Colonic mucosa (tissue), 4 donors: ENCODE measurements around the gene RTN3. TPM values are rescaled to one million over a fixed set of nuclear protein-coding genes. Genes with fewer than 3 reads are reported as not detected.

Experiments
- DNase-seq: peaks from one replicate; pipeline ENCODE4 v3.0.0-alpha.2; 2020
- H3K27ac ChIP-seq: fragments of 200-600 bp; one replicate; pipeline ENCODE4 v1.8.0; 2021
- H3K27me3 ChIP-seq: fragments of 200-600 bp; one replicate; pipeline ENCODE4 v1.8.0; 2021
- H3K36me3 ChIP-seq: fragments of 200-600 bp; one replicate; pipeline ENCODE4 v1.8.0; 2021
- H3K4me1 ChIP-seq: fragments of 200-600 bp; one replicate; pipeline ENCODE4 v1.8.0; 2021; ENCODE audit warnings: mild to moderate bottlenecking
- H3K4me3 ChIP-seq: fragments of 200-600 bp; one replicate; pipeline ENCODE4 v1.8.0; 2021
- H3K9ac ChIP-seq, 2 donors: one replicate each; pipeline ENCODE4 v1.7.0; 2013; ENCODE audit warnings: control low read depth in 2 of 2, low read depth in 2 of 2, low read length in 2 of 2
- H3K9me3 ChIP-seq: fragments of 200-600 bp; one replicate; pipeline ENCODE4 v1.8.0; 2021
- CTCF ChIP-seq: fragments of 200-600 bp; IDR thresholded peaks from one replicate; pipeline ENCODE4 v1.8.0; 2022; ENCODE audit warnings: antibody characterized with exemption, mild to moderate bottlenecking
- intact Hi-C: fragments of 100-400 bp; cut with DNase I; formaldehyde crosslinking; loops from one replicate; pipeline ENCODE4 v1.14.1; 2022
- total RNA-seq, 2 donors: library from RNA; stranded (reverse); fragmentation: NEBNext Ultra II Directional in 1 of 2; extraction: Animal tissue kit (Norgen Biotek cat#: 25700) in 1 of 2; gene quantifications; one replicate each; pipeline ENCODE4 v1.2.1, GENCODE V29; 2021
- donor health status: healthy.
- donor health status: DM: no; HTN: no; CAD: no.
- donor health status: DM: no; HTN: no; CAD: no.

Gene RTN3
- total RNA-seq, 2 donors from 2014 or later: 110 to 128 TPM

GRCh38 chr11:63782749-63783148, 101.4 kb downstream of the RTN3 start:
- Histone ChIP-seq H3K27ac (no peak overlapping the region), H3K4me1 (no peaks in the 10 kb centered on the region), H3K36me3 (no peaks in the 10 kb centered on the region), H3K9ac (no peak overlapping the region), H3K27me3 (no peaks in the 10 kb centered on the region), H3K9me3 (no peaks in the 10 kb centered on the region), H3K4me3 (no peak overlapping the region)
- intact Hi-C loops: no loop called here
- DNase-seq: no peak
- TF ChIP-seq CTCF: no peak

- H3K9ac ChIP-seq: no peak overlapping the region
- no peaks in the 10 kb centered on the region for H3K4me1 ChIP-seq
- intact Hi-C loops: no loop called here
- no peak for TF ChIP-seq CTCF
- no peaks in the 10 kb centered on the region for H3K36me3 ChIP-seq
- H3K4me3 ChIP-seq: no peak overlapping the region
- no peaks in the 10 kb centered on the region for H3K9me3 ChIP-seq
- no peaks in the 10 kb centered on the region for H3K27me3 ChIP-seq
- DNase-seq: no peak
- no peak overlapping the region for H3K27ac ChIP-seq
Measured at GRCh38 chr11:63783925-63784592, 102.8 kb downstream of the RTN3 start.

- TF ChIP-seq CTCF: no peak
- no peaks in the 10 kb centered on the region for H3K9me3 ChIP-seq
- H3K27me3 ChIP-seq: no peaks in the 10 kb centered on the region
- no peak for DNase-seq
- no peak overlapping the region for H3K4me3 ChIP-seq
- H3K4me1 ChIP-seq: no peaks in the 10 kb centered on the region
- no peak overlapping the region for H3K9ac ChIP-seq
- intact Hi-C loops: no loop called here
- H3K36me3 ChIP-seq: no peaks in the 10 kb centered on the region
- H3K27ac ChIP-seq: no peak overlapping the region
Measured at GRCh38 chr11:63785823-63786222, 104.5 kb downstream of the RTN3 start.

- H3K27ac ChIP-seq: no peak overlapping the region
- H3K9ac ChIP-seq: no peak overlapping the region
- H3K27me3 ChIP-seq: no peaks in the 10 kb centered on the region
- H3K9me3 ChIP-seq: no peaks in the 10 kb centered on the region
- no peaks in the 10 kb centered on the region for H3K36me3 ChIP-seq
- no peaks in the 10 kb centered on the region for H3K4me1 ChIP-seq
- DNase-seq: no peak
- no peak overlapping the region for H3K4me3 ChIP-seq
- no peak for TF ChIP-seq CTCF
- intact Hi-C loops: no loop called here
Measured at GRCh38 chr11:63791495-63792167, 110.3 kb downstream of the RTN3 start.

GRCh38 chr11:63793161-63793560, 111.9 kb downstream of the RTN3 start:
- no peak overlapping the region for H3K27ac ChIP-seq
- intact Hi-C loops: no loop called here

More at GRCh38 chr11:63793161-63793560, 111.9 kb downstream of the RTN3 start:
- Histone ChIP-seq H3K27me3 (no peaks in the 10 kb centered on the region), H3K4me1 (no peaks in the 10 kb centered on the region), H3K36me3 (no peaks in the 10 kb centered on the region), H3K4me3 (no peak overlapping the region), H3K9ac (no peak overlapping the region), H3K9me3 (no peaks in the 10 kb centered on the region)
- TF ChIP-seq CTCF: no peak
- no peak for DNase-seq
